CD4-positive, alpha-beta T cell treated with Interleukin-15 for 4 hours (primary cell): ENCODE measurements around the gene MRPS26.
"Not testable (repeated sequence)": the region's sequence is repeated elsewhere in the genome, so short reads cannot be mapped to it uniquely, and the experiment has no call there.

Experiments used
- DNase-seq: peaks from one replicate; pipeline ENCODE4 v3.0.0-alpha.2; 2020; ENCODE audit warnings: low spot score

Gene MRPS26

DNA sequence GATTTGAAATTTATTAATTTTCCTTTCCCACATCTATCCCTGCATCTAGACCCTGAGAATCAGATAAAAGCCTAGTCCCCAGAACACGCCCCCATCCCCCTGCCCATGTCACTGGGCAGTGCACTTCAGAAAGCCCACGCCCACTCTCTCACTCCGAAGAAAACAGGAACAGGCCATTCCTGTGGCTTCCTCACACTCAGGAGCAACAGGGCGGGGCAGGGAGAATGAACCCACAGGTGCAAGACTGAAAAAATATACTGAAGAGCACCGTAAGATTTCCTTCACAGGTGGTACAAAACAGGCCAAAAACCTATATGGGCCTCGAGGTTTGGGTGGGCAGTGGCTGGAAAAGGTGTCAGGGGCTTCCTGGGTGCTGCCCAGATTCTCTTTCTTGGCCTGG, 29.0 kb downstream of the MRPS26 start:
- DNase-seq, result no peak

DNA sequence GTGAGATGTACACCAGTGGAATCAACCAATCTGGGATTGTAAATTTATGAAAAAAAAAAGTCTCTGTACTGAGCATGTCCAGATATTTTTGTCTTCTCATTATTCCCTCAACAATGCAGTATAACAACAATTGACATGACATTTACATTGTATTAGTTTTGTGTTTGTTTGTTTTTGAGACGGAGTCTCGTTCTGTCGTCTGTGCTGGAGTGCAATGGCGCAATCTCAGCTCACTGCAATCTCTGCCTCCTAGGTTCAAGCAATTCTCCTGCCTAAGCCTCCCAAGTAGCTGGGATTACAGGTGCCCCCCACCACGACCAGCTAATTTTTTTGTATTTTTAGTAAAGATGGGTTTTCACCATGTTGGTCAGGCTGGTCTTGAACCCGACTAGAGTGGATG, 29.5 kb downstream of the MRPS26 start:
- not testable (repeated sequence) for DNase-seq

DNA sequence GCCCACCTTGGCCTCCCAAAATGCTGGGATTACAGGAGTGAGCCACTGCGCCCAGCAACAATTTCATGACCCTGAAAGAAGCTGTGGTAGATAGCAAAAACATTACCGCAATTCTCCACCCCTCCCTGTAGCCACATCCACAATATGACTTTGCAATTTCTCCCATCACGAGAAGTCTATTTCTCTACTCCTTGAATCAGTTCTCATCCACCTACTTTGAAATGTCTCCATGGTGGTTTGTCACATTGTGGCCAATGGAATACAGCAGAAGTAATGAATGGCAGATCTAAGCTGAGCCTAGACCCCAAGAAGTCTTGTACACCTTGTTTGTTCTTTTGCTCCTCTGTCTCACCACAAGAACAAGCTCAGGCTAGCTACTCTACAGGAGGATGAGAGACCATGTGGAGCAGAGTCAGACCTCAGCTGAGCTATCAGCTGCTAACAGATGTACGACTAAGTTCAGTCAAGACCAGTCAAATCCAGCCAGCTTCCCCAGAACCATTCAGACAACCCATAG, 31.8 kb downstream of the MRPS26 start:
- no peak for DNase-seq

DNA sequence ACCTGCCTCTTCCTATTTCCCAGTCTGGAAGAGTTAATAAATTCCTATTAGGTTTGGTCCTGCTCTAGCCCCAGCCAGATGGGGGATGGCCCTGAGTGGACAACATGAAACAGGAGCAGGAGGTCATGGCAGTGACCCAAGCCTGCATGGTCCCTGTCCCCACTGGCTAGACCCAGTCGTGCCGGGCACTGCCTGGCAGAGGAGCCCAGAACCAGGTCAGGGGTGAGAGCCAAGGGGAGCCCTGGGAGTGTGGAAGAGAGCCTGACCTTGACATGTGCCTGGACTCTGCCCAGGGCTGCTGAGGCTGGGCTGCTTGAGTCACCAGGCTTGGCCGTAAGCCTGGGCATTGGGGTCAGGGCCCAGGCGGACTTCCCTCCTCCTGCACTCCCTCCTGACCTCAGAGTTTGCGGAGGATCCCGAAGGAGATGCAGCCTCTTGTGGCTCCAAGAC, 35.1 kb downstream of the MRPS26 start:
- no peak for DNase-seq

DNA sequence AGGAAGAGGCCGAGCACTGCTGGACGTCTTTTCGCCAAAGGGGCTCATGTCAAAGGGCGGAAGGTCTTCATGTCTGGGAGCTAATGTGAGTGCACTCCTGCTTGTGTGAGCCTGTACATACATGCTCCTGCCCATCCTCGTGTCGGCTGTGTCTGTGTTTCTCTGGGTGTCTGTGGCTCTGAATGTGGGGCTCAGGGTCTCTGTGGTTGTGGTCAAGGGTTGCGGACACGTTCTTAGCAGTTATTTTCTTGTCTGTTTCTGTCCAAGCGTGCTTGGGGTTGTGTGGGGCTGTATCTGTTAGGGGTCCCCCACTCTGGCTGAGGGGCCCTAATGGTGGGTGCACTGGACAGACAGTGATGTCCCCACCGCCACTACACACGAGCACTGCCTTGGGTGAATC, 35.8 kb downstream of the MRPS26 start:
- DNase-seq, result no peak

DNA sequence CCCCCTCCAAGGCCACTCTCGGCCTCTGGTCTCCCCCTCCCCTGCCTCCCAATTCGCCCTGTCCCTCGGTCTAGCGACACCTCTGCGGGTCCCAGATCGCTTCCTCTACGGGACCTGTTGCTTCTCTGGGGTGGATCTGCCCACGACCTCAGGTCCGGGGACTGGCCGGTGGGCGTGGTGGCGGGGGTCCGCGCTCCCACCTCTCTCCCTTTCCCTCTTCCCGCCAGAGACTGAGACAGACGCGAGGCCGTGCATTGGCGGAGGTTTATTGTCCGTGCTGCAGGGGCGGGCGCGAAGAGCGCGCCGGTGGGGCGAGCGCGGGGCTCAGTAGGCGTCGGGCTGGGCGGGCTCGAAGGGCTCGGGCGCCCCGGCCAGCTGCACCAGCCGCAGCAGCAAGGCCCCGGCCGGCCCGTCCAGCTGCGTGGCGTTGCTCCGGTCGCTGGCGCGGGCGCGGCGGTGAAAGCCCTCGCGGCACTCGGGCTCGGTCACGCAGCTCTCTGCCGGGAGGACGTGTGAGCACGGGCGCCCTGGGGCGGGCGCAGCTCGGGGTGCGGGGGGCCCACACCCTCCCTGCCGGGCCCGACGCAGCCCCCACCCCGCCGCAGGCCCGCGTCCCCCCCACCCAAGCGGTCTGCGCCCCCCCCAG, 36.6 kb downstream of the MRPS26 start:
- no peak for DNase-seq

DNA sequence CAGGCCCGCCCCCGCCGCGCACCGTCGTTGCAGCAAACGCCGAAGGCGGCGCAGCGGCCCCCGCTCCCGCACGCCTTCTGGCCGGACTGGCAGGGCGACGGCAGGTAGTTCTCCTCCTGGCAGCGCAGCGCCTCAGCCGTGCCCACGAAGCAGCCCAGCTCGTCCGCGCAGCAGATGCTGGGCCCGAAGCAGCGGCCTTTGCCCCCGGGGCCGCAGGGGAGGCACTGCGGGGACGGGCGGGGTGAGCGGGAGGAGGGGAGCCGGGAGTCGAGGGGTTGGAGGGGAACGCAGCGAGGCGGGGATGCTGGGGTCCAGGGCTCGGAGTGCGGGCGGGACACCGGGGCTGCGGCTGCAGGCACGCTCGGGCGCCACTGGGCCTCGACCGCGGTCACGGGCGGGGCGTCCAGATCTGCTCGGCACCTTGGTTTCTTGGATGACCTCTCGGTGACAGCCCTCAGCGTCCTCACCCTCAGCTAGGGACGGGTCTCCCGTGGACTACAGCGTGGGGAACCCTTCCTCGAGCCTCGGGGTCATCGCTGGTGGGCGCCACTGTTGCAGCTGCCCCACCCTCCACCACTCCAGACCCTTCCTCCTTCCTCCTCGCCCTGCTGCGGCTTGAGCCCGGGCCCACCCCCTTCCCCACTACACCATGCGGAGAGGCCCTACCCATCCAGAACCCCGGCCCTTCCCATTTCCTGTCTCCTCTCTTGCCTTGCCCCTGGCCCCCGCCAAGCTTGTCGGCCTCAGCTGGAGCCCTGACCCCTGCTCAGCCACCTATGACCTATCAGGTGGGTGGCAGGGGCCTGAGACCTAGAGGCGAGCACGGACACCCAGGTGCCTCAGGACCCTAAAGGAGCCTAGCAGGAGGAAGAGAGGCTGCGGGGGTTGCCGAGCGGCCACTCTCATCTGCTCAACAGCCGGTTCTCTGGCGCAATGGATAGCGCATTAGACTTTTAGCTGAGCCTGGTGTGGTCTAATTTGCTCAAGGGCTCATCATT, 37.4 kb downstream of the MRPS26 start:
- no peak for DNase-seq

DNA sequence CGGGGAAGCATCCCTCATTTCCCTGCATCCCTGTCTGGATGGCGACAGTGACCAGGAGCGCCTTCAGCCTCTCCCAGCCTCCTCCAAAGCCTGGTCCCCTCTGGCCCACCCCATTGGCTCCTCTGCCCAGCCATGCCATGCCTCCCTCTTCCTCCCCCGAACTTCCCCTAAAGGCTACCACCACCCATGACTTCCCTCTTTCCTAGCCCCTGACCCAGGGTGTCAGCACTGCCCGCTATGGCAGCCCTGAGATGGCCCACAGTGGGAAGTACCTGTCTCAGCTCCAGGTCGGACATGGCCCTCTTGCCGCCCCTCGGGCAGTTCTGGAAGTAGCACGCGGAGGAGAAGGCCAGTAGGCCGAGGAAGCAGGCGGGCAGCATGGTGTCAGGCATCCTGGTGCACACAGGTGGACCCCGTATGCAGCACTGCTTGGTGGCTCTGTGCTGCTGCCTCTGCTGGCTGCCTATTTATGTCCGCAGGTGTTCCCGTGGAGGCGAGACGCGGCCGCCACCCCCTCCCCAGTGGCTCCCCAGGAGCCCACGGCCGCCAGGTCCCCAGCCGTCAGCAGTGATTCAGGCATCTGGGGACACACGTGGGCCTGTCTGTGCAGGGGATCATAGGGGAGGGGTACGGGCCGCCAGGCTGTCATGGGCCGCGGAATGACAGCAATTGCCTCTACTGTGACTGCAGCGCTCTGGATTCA, 38.6 kb downstream of the MRPS26 start, which contains the start of gene AVP:
Gene AVP, minus strand, starts transcription at position 442 of the 703 bp plus-strand sequence. Its CDS starts 50 bp downstream, at position 392.
- DNase-seq, result no peak

DNA sequence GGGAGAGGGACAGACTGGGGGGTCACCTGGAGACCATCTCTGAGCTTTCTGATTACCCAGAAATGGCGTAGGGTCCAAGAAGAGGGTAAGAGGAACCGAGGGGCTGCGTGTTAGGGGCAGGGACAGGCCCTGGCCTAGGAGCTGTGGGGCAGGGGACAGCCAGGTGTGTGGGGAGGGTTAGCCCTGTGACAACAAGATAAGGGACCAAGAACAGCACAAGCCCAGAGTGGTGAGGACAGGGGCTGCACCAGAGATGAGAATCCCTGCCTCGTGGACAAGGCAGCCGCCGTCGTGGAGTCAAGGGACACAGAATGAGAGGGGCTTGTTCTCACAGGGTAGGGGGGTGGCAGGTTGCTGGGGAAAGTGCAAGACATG, 39.1 kb downstream of the MRPS26 start:
- DNase-seq, result no peak

DNA sequence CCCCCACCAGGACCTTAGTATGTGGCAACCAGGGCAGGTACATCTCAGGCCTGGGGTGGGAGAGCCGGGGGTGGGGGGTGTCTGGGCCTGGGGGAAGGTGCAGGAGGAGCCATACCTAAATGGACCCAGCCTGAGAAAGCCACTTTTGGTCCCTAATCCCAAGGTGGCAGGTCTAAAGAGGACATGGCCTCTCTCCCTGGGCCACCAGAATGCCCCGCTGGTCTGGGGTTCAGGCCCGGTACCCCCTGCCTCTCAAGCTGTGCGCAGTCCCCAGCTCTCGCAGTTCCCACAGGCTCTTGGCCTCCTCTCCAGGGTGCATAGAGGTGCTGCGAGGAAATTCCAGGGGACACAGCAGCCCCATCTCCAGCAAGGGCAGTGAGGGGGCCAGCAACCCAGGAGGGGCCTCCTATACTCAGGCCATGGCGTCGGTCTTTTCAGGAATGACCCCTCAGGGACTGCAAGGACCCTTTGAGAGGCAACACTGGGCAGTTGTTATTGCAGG, 39.8 kb downstream of the MRPS26 start:
- no peak for DNase-seq

DNA sequence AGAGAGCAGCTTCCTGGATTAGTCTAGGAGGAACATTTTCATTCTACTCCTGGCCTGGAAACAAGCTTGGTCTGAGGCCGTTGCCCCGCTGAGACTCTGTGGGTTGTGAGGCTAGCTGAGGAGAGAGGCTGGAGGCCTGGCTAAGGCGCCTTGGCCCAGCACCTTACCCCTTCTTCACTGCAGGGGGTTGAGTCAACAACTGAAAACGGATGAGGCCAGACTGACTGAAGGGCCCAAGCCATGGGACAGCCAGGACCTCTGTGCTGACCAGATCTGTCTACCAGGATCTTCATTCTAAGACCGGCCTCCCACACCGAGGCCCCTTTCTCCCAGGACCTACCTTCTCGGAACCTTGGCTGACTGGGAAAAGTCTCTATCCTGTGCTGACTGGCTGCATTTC, 42.2 kb downstream of the MRPS26 start:
- DNase-seq, result no peak

DNA sequence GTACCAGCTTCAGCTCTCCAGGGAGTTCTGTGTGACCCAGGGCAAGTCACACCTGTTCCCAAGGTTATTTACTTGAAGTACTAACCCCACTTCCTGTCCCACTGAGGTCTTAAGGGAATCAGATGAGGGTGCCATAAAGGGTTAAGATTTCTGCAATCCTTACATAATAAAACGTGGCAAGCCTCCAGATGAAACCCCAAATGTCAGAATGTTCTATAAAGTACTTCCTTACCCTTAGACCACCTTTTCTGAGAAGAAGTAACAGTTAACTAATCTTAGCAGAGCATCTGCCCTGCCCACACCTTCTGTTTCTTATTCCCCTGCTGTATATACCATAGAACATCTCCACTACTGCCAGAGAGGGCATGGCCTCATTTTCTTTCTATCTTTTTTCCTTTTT, 44.7 kb downstream of the MRPS26 start:
- DNase-seq, result no peak

DNA sequence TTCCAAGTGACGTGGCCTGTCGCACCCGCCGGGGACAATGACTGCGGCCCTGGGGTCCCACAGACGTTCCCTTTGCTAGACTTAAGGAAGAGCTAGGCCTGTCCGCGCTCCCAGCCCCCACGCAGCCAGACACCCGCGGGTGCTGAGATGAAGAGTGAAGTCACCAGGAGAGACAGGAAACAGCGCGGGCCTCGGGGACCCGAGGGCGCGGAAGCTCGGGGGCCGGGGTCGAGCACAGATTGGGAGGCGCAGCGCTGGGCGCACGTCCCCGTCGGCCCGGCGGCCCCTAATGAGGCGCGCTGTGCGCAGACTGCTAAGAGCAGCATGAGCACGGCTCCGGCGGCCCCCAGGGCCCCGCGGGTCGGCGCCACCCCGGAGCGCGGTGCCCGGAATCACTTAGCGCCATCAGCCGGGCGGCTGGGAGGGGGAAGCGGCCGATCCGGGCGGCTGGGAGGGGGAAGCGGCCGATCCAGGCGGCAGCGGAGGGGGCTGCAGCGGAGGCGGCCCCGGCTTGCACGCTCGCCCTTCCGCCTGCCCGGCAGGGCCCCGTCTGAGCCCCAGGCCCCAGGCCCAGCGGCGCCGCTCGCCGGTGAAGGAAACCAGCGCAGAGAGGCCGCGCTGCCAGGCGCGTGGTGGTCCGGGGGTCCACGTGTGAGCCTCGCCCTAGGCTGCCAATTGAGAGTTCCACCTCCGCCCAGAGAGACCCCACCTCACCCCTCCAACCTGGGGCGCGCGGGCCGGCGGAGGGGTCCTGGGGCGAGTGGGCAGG, 46.9 kb downstream of the MRPS26 start:
- DNase-seq, result no peak

DNA sequence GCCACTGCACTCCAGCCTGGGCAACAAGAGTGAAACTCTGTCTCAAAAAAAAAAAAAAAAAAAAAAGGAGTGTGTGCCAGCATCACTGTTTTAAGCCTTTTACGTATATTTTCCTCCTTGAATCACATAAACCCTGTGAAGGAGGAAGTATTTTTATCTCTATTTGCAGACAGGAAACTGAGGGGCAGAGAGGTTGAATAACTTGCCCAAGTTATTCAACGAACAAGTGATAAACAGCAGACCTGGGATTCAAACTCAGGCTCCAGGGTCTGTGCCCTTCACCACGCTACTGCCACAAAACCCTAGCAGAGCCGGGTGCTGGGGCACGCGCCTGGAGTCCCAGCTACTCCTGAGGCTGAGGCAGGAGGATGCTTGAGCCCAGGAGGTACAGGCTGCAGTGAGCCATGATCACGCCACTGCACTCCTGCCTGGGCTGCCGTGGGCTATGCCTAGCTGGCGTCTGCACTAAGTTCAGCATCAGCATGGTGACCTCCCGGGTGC, 48.1 kb downstream of the MRPS26 start:
- DNase-seq, result no peak

DNA sequence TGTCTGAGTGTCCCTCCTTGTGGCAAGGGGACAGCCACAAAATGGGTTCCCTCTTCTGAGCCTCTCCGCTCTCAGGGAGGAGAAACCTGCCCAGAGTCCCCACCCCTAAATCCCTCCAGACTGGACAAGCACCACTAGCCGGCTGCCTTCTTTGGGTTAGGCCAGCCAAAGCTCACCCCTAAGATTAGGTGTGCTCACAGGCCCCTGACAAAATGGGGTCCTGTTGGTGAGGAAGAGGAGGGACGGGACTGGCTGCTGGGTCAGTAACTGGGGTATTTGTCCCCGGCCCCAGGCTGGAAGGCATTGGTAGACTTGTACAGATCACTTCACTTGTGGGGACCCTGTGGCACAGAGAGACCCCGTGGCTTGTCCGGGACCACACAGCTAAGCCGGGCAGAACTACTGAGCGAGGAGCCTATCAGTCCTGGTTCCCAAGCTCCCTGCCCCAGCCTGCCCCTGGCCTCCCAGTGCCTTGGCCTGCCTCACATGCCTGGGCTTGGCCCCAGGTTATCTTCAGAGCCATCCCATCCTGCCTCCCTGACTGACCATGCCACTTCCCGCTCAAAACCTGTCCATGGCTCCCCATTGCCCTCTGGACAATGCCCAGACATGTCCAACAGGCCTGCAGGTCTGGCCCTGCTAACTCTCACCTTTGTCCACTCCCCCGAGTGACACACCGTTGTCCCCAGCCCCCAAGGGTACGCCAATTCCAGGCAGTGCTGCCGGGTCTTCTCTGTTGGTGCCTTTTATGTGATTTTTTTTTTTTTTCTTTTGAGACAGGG, 49.2 kb downstream of the MRPS26 start:
- DNase-seq, result no peak
